ENCODE measurements around the gene KAT2B. TPM values are rescaled to one million over a fixed set of nuclear protein-coding genes. Genes with fewer than 3 reads are reported as not detected.

The KAT2B gene
- total RNA-seq, 8 experiments from 2014 or later, result 7.2 to 25.6 (median 10.0) TPM

GRCh38 chr3:20147361-20147760 lies 107.1 kb downstream of the KAT2B start:
- in situ Hi-C loops (cut with MboI; ENCODE audit: low pct_unique_long_range_greater_than_20kb in 2 of 9, low sequenced_read_pairs in 9 of 9, unreplicated experiment in 9 of 9), result no loop called here
- no peak for ATAC-seq (replicated peaks in 6 of 8)
- H3K4me3 ChIP-seq, result no peak overlapping the region
- H3K27ac ChIP-seq, result no peak overlapping the region
- H3K4me1 ChIP-seq (replicated peaks in 1 of 2), result peaks cover 3 to 7% of the 10 kb centered on the region in 2 donors

GRCh38 chr3:20148466-20148865 lies 108.2 kb downstream of the KAT2B start:
- no peak for ATAC-seq (replicated peaks in 6 of 8)
- peaks cover 3 to 18% of the 10 kb centered on the region in 2 donors for H3K4me1 ChIP-seq (replicated peaks in 1 of 2)
- no peak overlapping the region for H3K4me3 ChIP-seq
- H3K27ac ChIP-seq, result no peak overlapping the region
- in situ Hi-C loops (cut with MboI; ENCODE audit: low pct_unique_long_range_greater_than_20kb in 2 of 9, low sequenced_read_pairs in 9 of 9, unreplicated experiment in 9 of 9), result no loop called here
- 84 to 100% (median 95%) methylated on average over 2 to 9 of the region's 10 CpGs for WGBS, 10 experiments

GRCh38 chr3:20154078-20154477 lies 113.8 kb downstream of the KAT2B start:
- H3K27ac ChIP-seq, result no peak overlapping the region
- no peak for ATAC-seq (replicated peaks in 6 of 8)
- 55 to 100% (median 95%) methylated on average over 1 of the region's 1 CpG; no CpG with 5 or more reads in 4 of the 10 experiments for WGBS, 10 experiments
- peaks cover 0 to 31% of the 10 kb centered on the region in 2 donors for H3K4me1 ChIP-seq (replicated peaks in 1 of 2)
- in situ Hi-C loops (cut with MboI; ENCODE audit: low pct_unique_long_range_greater_than_20kb in 2 of 9, low sequenced_read_pairs in 9 of 9, unreplicated experiment in 9 of 9), result no loop called here
- no peak overlapping the region for H3K4me3 ChIP-seq

GRCh38 chr3:20154928-20155327 lies 114.7 kb downstream of the KAT2B start:
- Histone ChIP-seq H3K27ac (no peak overlapping the region), H3K4me3 (no peak overlapping the region), H3K4me1 (replicated peaks in 1 of 2) (peaks cover 0 to 31% of the 10 kb centered on the region in 2 donors)
- no peak for ATAC-seq (replicated peaks in 6 of 8)
- in situ Hi-C loops (cut with MboI; ENCODE audit: low pct_unique_long_range_greater_than_20kb in 2 of 9, low sequenced_read_pairs in 9 of 9, unreplicated experiment in 9 of 9), result no loop called here
- 83 to 100% (median 93%) methylated on average over 1 to 4 of the region's 4 CpGs; no CpG with 5 or more reads in 1 of the 10 experiments for WGBS, 10 experiments

- Histone ChIP-seq H3K4me1 (replicated peaks in 1 of 2) (no peaks in the 10 kb centered on the region), H3K4me3 (no peak overlapping the region), H3K27ac (no peak overlapping the region)
- ATAC-seq (replicated peaks in 6 of 8), result no peak
- in situ Hi-C loops (cut with MboI; ENCODE audit: low pct_unique_long_range_greater_than_20kb in 2 of 9, low sequenced_read_pairs in 9 of 9, unreplicated experiment in 9 of 9), result no loop called here
Observed at GRCh38 chr3:20160230-20160629, 120.0 kb downstream of the KAT2B start.

- WGBS, 10 experiments, result 50 to 100% (median 100%) methylated on average over 1 to 2 of the region's 2 CpGs; no CpG with 5 or more reads in 1 of the 10 experiments
- ATAC-seq (replicated peaks in 6 of 8), result no peak
- no peak overlapping the region for H3K27ac ChIP-seq
- no peak overlapping the region for H3K4me3 ChIP-seq
- no peaks in the 10 kb centered on the region for H3K4me1 ChIP-seq (replicated peaks in 1 of 2)
- in situ Hi-C loops (cut with MboI; ENCODE audit: low pct_unique_long_range_greater_than_20kb in 2 of 9, low sequenced_read_pairs in 9 of 9, unreplicated experiment in 9 of 9), result no loop called here
Observed at GRCh38 chr3:20161714-20162113, 121.5 kb downstream of the KAT2B start.

- WGBS, 10 experiments, result 58 to 100% (median 97%) methylated on average over 1 to 4 of the region's 4 CpGs
- Histone ChIP-seq H3K27ac (no peak overlapping the region), H3K4me1 (replicated peaks in 1 of 2) (peaks cover 0 to 3% of the 10 kb centered on the region in 2 donors), H3K4me3 (no peak overlapping the region)
- in situ Hi-C loops (cut with MboI; ENCODE audit: low pct_unique_long_range_greater_than_20kb in 2 of 9, low sequenced_read_pairs in 9 of 9, unreplicated experiment in 9 of 9), result no loop called here
- no peak for ATAC-seq (replicated peaks in 6 of 8)
Observed at GRCh38 chr3:20173844-20174410, 133.7 kb downstream of the KAT2B start.

GRCh38 chr3:20181276-20181675 lies 141.0 kb downstream of the KAT2B start:
- ATAC-seq (replicated peaks in 6 of 8), result no peak
- H3K27ac ChIP-seq, result no peak overlapping the region
- in situ Hi-C loops (cut with MboI; ENCODE audit: low pct_unique_long_range_greater_than_20kb in 2 of 9, low sequenced_read_pairs in 9 of 9, unreplicated experiment in 9 of 9), result no loop called here
- WGBS, 10 experiments, result 81 to 100% (median 93%) methylated on average over 1 to 3 of the region's 3 CpGs
- no peaks in the 10 kb centered on the region for H3K4me1 ChIP-seq (replicated peaks in 1 of 2)
- no peak overlapping the region for H3K4me3 ChIP-seq

- WGBS, 10 experiments, result 80 to 100% (median 100%) methylated on average over 1 to 4 of the region's 4 CpGs; no CpG with 5 or more reads in 5 of the 10 experiments
- Histone ChIP-seq H3K27ac (no peak overlapping the region), H3K4me3 (no peak overlapping the region), H3K4me1 (replicated peaks in 1 of 2) (peaks cover 2 to 4% of the 10 kb centered on the region in 2 donors)
- ATAC-seq (replicated peaks in 6 of 8), result no peak
- in situ Hi-C loops (cut with MboI; ENCODE audit: low pct_unique_long_range_greater_than_20kb in 2 of 9, low sequenced_read_pairs in 9 of 9, unreplicated experiment in 9 of 9), result no loop called here
Observed at GRCh38 chr3:20182206-20182605, 142.0 kb downstream of the KAT2B start.

GRCh38 chr3:20185331-20185678 lies 145.1 kb downstream of the KAT2B start:
- in situ Hi-C loops (cut with MboI; ENCODE audit: low pct_unique_long_range_greater_than_20kb in 2 of 9, low sequenced_read_pairs in 9 of 9, unreplicated experiment in 9 of 9), result no loop called here
- Histone ChIP-seq H3K4me1 (replicated peaks in 1 of 2) (peaks cover 7% of the 10 kb centered on the region in 2 donors), H3K27ac (no peak overlapping the region), H3K4me3 (peak overlapping the region; percentile 60 to 87 (median 69))
- ATAC-seq (replicated peaks in 6 of 8), result peak in 1 of 8 experiments; percentile 7
- WGBS, 10 experiments, result 0 to 23% (median 3%) methylated on average over 1 to 12 of the region's 12 CpGs; no CpG with 5 or more reads in 1 of the 10 experiments

- WGBS, 10 experiments, result 0 to 1% (median 0%) methylated on average over 1 to 36 of the region's 65 CpGs; no CpG with 5 or more reads in 1 of the 10 experiments
- in situ Hi-C loops (cut with MboI; ENCODE audit: low pct_unique_long_range_greater_than_20kb in 2 of 9, low sequenced_read_pairs in 9 of 9, unreplicated experiment in 9 of 9), result no loop called here
- H3K27ac ChIP-seq, result peak within 1 kb of the TSS; percentile 55 to 86
- H3K4me1 ChIP-seq (replicated peaks in 1 of 2), result peaks cover 7 to 12% of the 10 kb centered on the region in 2 donors
- peak; percentile 96 to 100 (median 99) for ATAC-seq (replicated peaks in 6 of 8)
- H3K4me3 ChIP-seq, result peak within 1 kb of the TSS; percentile 60 to 87 (median 69)
Observed at GRCh38 chr3:20185679-20186599, 145.7 kb downstream of the KAT2B start, which contains the start of gene SGO1. TSS of gene SGO1 (minus strand) at chr3:20186206. CDS start at chr3:20184027, 2,179 bp downstream.

- H3K4me1 ChIP-seq (replicated peaks in 1 of 2), result peaks cover 7 to 12% of the 10 kb centered on the region in 2 donors
- H3K27ac ChIP-seq, result peak overlapping the region; percentile 55 to 86
- WGBS, 10 experiments, result 0 to 8% (median 1%) methylated on average over 2 to 9 of the region's 9 CpGs
- peak overlapping the region; percentile 60 to 87 (median 69) for H3K4me3 ChIP-seq
- in situ Hi-C loops (cut with MboI; ENCODE audit: low pct_unique_long_range_greater_than_20kb in 2 of 9, low sequenced_read_pairs in 9 of 9, unreplicated experiment in 9 of 9), result no loop called here
- peak in 6 of 8 experiments; percentile 2 to 12 (median 8) for ATAC-seq (replicated peaks in 6 of 8)
Observed at GRCh38 chr3:20186600-20187004, 146.4 kb downstream of the KAT2B start.

GRCh38 chr3:20190991-20191390 lies 150.7 kb downstream of the KAT2B start:
- H3K4me3 ChIP-seq, result no peak overlapping the region
- in situ Hi-C loops (cut with MboI; ENCODE audit: low pct_unique_long_range_greater_than_20kb in 2 of 9, low sequenced_read_pairs in 9 of 9, unreplicated experiment in 9 of 9), result no loop called here
- ATAC-seq (replicated peaks in 6 of 8), result no peak
- H3K27ac ChIP-seq, result no peak overlapping the region
- peaks cover 7 to 12% of the 10 kb centered on the region in 2 donors for H3K4me1 ChIP-seq (replicated peaks in 1 of 2)
- WGBS, 10 experiments, result 27 to 86% (median 49%) methylated on average over 1 to 5 of the region's 5 CpGs; no CpG with 5 or more reads in 1 of the 10 experiments
